KG1 (cell line): ENCODE results near the gene ZNF516.

Experiments
- DNase-seq: peaks from one replicate; lab custom pipeline; 2025; lab: John Stamatoyannopoulos, UW

Gene ZNF516

DNA sequence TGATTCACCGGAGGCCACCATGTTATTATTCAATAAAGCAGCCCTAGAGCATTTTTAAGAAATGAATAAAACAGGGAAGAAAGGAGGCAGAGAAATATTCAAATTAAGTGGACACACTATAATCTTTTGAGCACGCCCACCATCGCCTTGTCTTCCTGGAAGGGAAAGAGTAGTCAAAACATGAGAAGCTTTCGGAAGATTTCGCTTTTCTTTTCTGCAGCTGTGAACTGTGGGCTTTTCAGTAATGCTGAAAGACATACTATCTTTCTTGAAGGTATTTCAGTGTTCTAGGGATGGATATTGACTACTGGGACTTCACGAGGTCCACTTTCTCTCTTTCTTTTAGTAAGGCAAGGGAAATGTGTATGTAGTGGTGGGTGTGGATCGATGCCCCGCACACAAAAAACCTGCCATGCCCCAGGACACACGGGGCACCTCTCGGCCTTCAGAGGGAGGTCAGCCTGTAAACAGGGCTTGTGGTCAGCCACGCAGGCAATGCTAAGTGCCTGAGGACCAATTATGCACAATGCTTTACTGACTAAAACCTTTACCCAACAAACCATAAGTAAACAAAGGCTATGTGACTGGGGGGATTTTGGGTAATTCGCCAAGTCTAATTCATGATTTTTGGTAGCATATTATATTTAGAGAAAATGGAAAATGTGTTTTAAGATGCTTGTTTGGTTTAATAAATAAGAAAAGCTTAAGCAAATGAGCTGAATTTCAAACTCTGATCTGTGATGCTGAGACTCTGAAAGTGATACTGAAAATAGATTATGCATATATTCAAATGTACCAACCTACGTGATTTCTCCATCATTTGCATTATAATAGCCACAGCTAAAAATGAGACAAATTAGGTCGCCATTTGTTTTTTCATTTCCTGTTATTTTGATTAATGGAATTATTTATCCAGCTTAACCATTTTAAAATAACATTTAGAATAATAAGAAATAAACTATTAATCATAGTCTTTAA, 130.5 kb downstream of the ZNF516 start:
- no peak for DNase-seq

DNA sequence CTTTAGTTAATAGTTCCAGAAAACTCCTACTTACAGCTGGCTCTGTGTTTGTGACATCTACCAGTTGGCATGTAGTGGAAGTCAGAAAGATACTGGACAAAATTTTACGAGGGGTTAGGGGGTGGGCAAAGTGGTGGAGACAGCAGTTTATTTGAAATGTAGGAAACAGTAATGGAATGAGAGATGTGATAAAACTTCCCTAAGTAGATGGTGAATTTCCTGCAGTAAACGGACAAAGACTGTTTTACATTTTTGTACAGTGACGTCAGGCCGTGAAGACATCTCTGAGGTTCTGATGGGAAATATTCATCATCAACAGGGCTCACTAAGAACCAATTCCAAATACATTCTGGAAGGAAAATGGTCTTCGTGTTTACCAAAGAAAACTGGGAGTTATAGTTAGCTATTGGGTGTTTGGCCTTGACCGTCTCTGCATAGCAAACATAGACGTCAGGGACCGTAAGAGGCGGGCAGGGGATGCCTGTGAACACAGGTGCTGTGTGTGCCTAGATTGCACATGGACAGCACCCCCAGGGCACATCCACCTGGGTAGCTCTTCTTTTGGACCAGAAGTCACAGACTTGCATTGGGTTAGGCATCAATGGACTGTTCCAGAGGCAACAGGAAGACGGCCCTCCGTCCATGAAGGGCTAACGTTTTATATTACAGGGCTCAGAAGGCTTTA, 131.5 kb downstream of the ZNF516 start:
- DNase-seq = no peak

GRCh38 chr18:76362676-76363075, 132.4 kb downstream of the ZNF516 start:
- no peak for DNase-seq

DNA sequence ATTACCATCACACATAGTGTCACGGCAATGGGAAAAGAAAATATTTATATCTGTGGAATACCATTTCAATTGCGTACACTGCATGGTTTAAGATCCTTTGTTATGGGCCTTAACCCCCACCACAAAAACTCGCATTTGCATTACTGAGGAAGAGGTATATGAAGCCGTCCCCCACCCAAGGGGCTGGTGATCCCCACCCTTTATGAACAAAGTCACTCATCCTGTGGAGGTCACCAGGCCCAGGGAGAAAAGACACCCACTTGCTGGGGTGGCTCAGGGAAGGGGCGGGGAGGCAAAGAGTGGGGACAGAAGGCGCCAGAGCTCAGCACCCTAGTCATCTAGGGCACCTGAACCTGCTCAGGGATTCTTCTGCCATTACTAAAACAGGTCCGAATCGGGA, 133.8 kb downstream of the ZNF516 start:
- no peak for DNase-seq

DNA sequence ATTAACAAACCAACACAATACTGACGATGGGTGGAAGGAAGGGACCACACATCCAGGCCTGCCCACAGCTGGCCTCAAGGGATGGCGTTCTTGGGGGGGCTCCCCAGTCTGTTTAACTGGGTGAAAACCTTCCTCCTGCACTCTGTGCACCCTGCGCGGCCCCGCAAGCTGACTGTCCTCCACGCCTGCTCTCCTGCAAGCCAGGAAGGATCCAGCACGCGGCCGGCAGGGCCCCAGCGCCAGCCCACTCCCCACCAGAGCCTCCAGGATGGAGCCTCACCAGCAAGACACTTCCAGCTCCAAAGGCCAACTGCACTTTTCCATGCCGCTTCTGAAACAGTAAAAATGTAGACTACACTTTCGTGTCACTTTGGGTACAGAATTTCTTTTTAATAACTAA, 135.1 kb downstream of the ZNF516 start:
- DNase-seq = no peak

GRCh38 chr18:76358774-76359173, 136.3 kb downstream of the ZNF516 start:
- DNase-seq = no peak

- DNase-seq = no peak
These were observed 137.3 kb downstream of the ZNF516 start for GRCh38 chr18:76357585-76358260.

GRCh38 chr18:76357174-76357573, 137.9 kb downstream of the ZNF516 start:
- no peak for DNase-seq

- no peak for DNase-seq
These were observed 138.4 kb downstream of the ZNF516 start for GRCh38 chr18:76356666-76357065.

- no peak for DNase-seq
These were observed 140.7 kb downstream of the ZNF516 start for GRCh38 chr18:76354348-76354747.

DNA sequence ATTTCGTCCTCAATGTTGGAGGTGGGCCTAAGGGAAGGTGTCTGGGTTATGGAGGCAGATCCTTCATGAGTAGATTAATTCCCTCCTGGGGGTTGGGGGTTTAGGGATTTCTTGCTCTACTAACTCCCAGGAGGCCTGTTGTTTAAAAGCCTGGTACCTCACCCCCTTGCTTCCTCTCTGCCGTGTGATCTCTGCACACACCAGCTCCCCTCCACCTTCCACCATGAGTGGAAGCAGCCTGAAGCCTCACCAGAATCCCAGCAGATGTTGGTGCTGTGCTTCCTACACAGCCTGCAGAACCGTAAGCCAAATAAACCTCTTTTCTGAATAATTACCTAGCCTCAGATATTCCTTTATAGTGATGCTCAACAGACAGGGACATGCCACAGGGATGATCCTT, 141.5 kb downstream of the ZNF516 start:
- DNase-seq = no peak

DNA sequence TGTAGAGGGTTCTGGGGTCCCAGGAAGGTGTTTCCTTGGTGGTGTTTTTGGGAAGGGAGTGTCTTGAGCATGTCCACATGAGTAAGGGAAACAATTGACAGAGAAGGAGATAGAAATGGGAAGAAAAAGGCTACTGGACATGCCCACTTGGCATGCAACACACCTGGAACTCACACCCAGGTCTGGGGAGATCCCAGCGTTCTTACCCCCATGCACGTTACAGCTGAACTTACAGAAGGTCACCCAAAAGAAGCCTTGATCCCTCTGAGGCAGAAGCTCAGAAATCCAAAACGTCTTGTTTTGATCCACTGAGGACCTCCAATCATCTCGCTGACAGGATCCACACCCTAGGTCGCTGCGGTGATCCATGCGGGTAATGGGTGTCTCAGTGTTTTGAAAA, 142.0 kb downstream of the ZNF516 start:
- DNase-seq = no peak

GRCh38 chr18:76351961-76352581, 143.0 kb downstream of the ZNF516 start:
- DNase-seq = no peak

- no peak for DNase-seq
These were observed 144.7 kb downstream of the ZNF516 start for GRCh38 chr18:76350134-76351025.

DNA sequence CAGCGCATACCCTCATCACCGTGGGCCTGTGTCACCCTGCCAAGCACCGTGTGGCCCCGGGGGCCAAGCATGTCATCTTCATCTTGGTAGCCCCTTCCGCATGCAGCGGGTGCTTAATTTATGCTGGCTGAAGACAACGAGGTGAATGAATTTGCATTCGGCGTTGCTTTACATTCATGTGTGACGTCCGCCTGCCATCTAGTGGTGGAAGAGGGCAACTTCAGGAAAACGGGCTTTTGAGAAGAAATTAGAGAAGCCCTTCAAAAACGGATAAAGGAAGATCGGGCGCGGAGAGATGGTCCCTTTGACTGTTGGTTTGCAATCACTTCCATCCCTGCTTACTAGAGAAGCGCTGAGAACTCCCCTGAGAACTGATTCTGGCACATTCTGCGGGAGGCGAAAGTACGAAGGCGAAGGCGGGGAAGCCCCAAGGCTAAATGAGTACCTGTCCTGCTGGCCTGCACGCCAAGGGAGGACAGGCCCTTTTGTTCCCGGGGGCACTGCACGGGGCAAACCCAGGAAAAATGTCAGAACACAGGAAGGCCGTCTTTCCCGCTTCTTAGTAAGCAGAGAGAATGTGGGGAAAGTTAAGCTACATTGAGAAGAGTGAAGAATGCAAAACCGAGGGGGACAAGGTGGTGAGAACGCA, 145.9 kb downstream of the ZNF516 start:
- DNase-seq = peak; percentile 44

DNA sequence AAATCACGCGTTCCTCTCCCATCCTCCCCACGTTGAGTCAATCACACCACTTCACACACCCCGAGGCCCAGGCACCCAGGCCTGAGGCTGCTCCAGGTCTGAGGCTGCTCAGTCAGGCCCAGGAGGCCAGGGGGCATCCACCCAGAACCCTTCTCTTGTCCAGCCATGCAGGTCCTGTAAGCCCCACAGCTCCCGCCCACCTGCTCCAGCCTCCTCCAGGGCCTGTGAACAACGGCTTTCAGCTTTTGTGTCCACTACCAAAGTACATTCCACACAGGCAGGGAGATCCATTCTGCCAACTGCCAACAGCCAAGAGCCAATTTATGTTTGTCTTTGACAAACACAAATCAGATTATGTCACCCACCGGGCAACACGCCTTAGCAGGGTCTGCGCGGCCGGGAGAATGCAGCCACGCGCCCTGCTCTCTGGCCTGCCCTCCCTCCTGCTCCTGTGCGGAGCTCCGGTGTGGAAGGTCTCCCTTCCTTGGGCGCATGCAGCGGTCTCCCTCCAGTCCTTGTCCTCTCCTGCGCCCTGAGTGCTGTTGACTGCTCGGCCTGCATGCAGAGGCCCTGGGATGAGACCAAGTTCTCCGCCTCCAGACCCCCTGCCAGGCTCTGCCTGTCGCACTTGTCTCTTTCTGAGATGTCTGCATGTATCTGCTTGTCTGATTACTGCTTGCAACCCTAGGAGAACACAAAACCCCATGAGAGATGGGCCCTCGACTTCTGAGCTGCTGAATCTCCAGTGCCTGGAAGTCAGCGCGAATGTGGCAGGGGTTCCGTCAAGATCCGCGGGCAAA, 146.6 kb downstream of the ZNF516 start:
- no peak for DNase-seq

- no peak for DNase-seq
These were observed 147.7 kb downstream of the ZNF516 start for GRCh38 chr18:76347341-76347740.

- DNase-seq = no peak
These were observed 148.4 kb downstream of the ZNF516 start for GRCh38 chr18:76346490-76347130.

DNA sequence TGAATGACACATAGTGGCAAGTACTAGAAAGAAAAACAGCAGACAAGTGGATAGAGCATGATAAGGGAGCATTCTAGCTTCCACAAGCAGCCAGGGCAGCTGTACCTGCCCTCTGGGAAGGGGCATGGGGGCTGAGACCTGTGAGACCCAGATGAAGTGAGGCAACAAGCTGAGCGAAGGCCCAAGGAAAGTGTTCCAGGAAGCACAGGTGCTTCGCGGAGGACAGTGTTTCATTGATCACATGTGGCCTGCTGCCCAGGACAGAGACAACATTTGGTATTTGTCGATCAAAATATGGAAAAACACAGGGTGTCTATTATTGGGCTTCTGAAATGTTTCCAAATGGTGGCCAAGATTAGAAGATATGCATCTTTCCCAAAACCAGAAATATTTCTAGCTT, 149.1 kb downstream of the ZNF516 start:
- no peak for DNase-seq
